ENCODE results near the gene RGS3. TPM values are rescaled to one million over a fixed set of nuclear protein-coding genes. Genes with fewer than 3 reads are reported as not detected.

The RGS3 gene
- total and polyA plus RNA-seq, 12 donors = 65.4 to 201 (median 132) TPM

- DNase-seq = no peak
- no peak overlapping the region for H3K4me3 ChIP-seq
- no peak overlapping the region for H3K27ac ChIP-seq
- TF ChIP-seq CTCF (IDR thresholded peaks at IDR 0.05) = no peak
- intact Hi-C loops (cut with DNase I) = loop anchor here in 3 of 10 donors (5.0 kb wide), 3 partner anchors 36 to 111 kb away; no protein-coding TSS in a partner anchor
- no peaks in the 10 kb centered on the region for H3K36me3 ChIP-seq
- H3K4me1 ChIP-seq = peaks cover 3 to 27% (median 14%) of the 10 kb centered on the region in 9 donors
- no peak for ATAC-seq
- peaks cover 0 to 11% (median 0%) of the 10 kb centered on the region in 7 donors for H3K27me3 ChIP-seq
- whole genome bisulfite sequencing, 2 donors = 96 to 99% methylated on average over 3 of the region's 3 CpGs
- H3K9me3 ChIP-seq = no peaks in the 10 kb centered on the region
These were observed 2.2 kb upstream of the RGS3 start for GRCh38 chr9:113461285-113461684.

- Histone ChIP-seq H3K27me3 (peaks cover 0 to 11% (median 0%) of the 10 kb centered on the region in 7 donors), H3K36me3 (no peaks in the 10 kb centered on the region), H3K4me1 (peaks cover 0 to 22% (median 9%) of the 10 kb centered on the region in 9 donors), H3K9me3 (peaks cover 0 to 2% (median 0%) of the 10 kb centered on the region in 11 donors), H3K27ac (no peak overlapping the region), H3K4me3 (no peak overlapping the region)
- DNase-seq = no peak
- 95 to 99% methylated on average over 4 of the region's 4 CpGs for WGBS, 2 donors
- no peak for TF ChIP-seq CTCF (IDR thresholded peaks at IDR 0.05)
- no peak for ATAC-seq
- intact Hi-C loops (cut with DNase I) = loop anchor here in 3 of 10 donors (5.0 kb wide), 3 partner anchors 35 to 110 kb away; no protein-coding TSS in a partner anchor
These were observed 1.6 kb upstream of the RGS3 start for GRCh38 chr9:113461943-113462342.

- no peaks in the 10 kb centered on the region for H3K36me3 ChIP-seq
- WGBS, 2 donors = 70 to 80% methylated on average over 11 of the region's 11 CpGs
- peak overlapping the region in 1 of 10 donors; percentile 59 for H3K4me3 ChIP-seq
- H3K4me1 ChIP-seq = peaks cover 0 to 20% (median 9%) of the 10 kb centered on the region in 9 donors
- no peak for DNase-seq
- H3K27me3 ChIP-seq = peaks cover 0 to 11% (median 0%) of the 10 kb centered on the region in 7 donors
- H3K27ac ChIP-seq = peak overlapping the region in 2 of 10 donors; percentile 85 to 91
- no peak for TF ChIP-seq CTCF (IDR thresholded peaks at IDR 0.05)
- intact Hi-C loops (cut with DNase I) = loop anchor here in 3 of 10 donors (5.0 kb wide), 3 partner anchors 34 to 109 kb away; no protein-coding TSS in a partner anchor
- peaks cover 0 to 6% (median 0%) of the 10 kb centered on the region in 11 donors for H3K9me3 ChIP-seq
- peak in 1 of 8 donors; percentile 6 for ATAC-seq
These were observed 693 bp upstream of the RGS3 start for GRCh38 chr9:113462781-113463286.

GRCh38 chr9:113464286-113464660 lies 746 bp downstream of the RGS3 start:
- no peak for DNase-seq
- Histone ChIP-seq H3K4me3 (peak overlapping the region in 9 of 10 donors; percentile 27 to 59 (median 48)), H3K36me3 (no peaks in the 10 kb centered on the region), H3K9me3 (peaks cover 0 to 6% (median 0%) of the 10 kb centered on the region in 11 donors), H3K27me3 (peaks cover 0 to 11% (median 0%) of the 10 kb centered on the region in 7 donors), H3K27ac (peak overlapping the region in 9 of 10 donors; percentile 56 to 91 (median 81)), H3K4me1 (peaks cover 0 to 31% (median 10%) of the 10 kb centered on the region in 9 donors)
- intact Hi-C loops (cut with DNase I) = loop anchor here in 3 of 10 donors (5.0 kb wide), 3 partner anchors 33 to 108 kb away; no protein-coding TSS in a partner anchor
- 75 to 77% methylated on average over 1 of the region's 1 CpG for WGBS, 2 donors
- ATAC-seq = peak in 3 of 8 donors; percentile 4 to 12 (median 4)
- no peak for TF ChIP-seq CTCF (IDR thresholded peaks at IDR 0.05)
